K562 (cell line): ENCODE data around the gene F2. TPM values are rescaled to one million over a fixed set of nuclear protein-coding genes. Genes with fewer than 3 reads are reported as not detected.

Source experiments
- DIDO1 ChIP-seq: fragments of 450-650 bp; IDR thresholded peaks from 2 replicates; pipeline ENCODE4 v1.6.1; 2016; ENCODE audit warnings: low read depth, missing biosample characterization, missing genetic modification characterization
- HDAC2 ChIP-seq: fragments of 450-650 bp; IDR thresholded peaks from 2 replicates; pipeline ENCODE4 v1.6.1; 2016; ENCODE audit warnings: mild to moderate bottlenecking
- PHB ChIP-seq: fragments of 250-450 bp; sonication (Bioruptor Pico); IDR thresholded peaks from 2 replicates; pipeline ENCODE4 v1.5.0; 2021
- ZBTB40 ChIP-seq, 2 experiments: fragments of 450-650 bp in 1 of 2; sonication (generic) in 1 of 2; formaldehyde crosslinking in 1 of 2; IDR thresholded peaks; 2 replicates each; pipeline versions ENCODE4 v1.7.1 to v1.9.0; 2016 to 2022; ENCODE audit warnings: inconsistent platforms in 1 of 2, mild to moderate bottlenecking in 1 of 2, missing genetic modification reagents in 1 of 2
- polyA plus RNA-seq, 8 experiments: library from polyadenylated mRNA; depleted of rRNA in 4 of 8; stranded (reverse) in 5 of 8; unstranded in 3 of 8; fragments of >200 nt; fragmentation: Nextera tagmentation in 2 of 8; fragmentation: Illumina TruSeq in 1 of 8; extraction: Ambion mirVana in 2 of 8; extraction: Trizol in 1 of 8; gene quantifications; 2 replicates each; pipeline versions ENCODE4 v1.2.1 to v1.2.3, GENCODE V29; 2011 to 2014; ENCODE audit warnings: inconsistent platforms in 1 of 8, missing spikeins in 1 of 8
- total RNA-seq, 7 experiments: library from RNA; depleted of rRNA in 6 of 7; stranded (reverse); fragments of >200 nt in 6 of 7; fragmentation: Illumina TruSeq in 2 of 7; extraction: Trizol in 2 of 7; gene quantifications; 2 replicates each; pipeline versions ENCODE4 v1.2.1 to v1.2.3, GENCODE V29; 2011 to 2021; ENCODE audit warnings: low replicate concordance in 1 of 7
- TF ChIP-seq, protein P1 (sequence below): fragments of 200-600 bp; sonication (generic); IDR thresholded peaks from one replicate; pipeline ENCODE4 v1.6.1; 2012; ENCODE audit warnings: mild to moderate bottlenecking, low read depth, low read length, inconsistent platforms

Gene F2
- total and polyA plus RNA-seq, 9 of the 15 experiments (the other 6 are each of a cell fraction or from before 2014, with no cell fraction given) = 0.16 TPM; not detected in 8

GRCh38 chr11:46724088-46724487 lies 5.1 kb downstream of the F2 start (continued):
- TF ChIP-seq, protein P1, sequence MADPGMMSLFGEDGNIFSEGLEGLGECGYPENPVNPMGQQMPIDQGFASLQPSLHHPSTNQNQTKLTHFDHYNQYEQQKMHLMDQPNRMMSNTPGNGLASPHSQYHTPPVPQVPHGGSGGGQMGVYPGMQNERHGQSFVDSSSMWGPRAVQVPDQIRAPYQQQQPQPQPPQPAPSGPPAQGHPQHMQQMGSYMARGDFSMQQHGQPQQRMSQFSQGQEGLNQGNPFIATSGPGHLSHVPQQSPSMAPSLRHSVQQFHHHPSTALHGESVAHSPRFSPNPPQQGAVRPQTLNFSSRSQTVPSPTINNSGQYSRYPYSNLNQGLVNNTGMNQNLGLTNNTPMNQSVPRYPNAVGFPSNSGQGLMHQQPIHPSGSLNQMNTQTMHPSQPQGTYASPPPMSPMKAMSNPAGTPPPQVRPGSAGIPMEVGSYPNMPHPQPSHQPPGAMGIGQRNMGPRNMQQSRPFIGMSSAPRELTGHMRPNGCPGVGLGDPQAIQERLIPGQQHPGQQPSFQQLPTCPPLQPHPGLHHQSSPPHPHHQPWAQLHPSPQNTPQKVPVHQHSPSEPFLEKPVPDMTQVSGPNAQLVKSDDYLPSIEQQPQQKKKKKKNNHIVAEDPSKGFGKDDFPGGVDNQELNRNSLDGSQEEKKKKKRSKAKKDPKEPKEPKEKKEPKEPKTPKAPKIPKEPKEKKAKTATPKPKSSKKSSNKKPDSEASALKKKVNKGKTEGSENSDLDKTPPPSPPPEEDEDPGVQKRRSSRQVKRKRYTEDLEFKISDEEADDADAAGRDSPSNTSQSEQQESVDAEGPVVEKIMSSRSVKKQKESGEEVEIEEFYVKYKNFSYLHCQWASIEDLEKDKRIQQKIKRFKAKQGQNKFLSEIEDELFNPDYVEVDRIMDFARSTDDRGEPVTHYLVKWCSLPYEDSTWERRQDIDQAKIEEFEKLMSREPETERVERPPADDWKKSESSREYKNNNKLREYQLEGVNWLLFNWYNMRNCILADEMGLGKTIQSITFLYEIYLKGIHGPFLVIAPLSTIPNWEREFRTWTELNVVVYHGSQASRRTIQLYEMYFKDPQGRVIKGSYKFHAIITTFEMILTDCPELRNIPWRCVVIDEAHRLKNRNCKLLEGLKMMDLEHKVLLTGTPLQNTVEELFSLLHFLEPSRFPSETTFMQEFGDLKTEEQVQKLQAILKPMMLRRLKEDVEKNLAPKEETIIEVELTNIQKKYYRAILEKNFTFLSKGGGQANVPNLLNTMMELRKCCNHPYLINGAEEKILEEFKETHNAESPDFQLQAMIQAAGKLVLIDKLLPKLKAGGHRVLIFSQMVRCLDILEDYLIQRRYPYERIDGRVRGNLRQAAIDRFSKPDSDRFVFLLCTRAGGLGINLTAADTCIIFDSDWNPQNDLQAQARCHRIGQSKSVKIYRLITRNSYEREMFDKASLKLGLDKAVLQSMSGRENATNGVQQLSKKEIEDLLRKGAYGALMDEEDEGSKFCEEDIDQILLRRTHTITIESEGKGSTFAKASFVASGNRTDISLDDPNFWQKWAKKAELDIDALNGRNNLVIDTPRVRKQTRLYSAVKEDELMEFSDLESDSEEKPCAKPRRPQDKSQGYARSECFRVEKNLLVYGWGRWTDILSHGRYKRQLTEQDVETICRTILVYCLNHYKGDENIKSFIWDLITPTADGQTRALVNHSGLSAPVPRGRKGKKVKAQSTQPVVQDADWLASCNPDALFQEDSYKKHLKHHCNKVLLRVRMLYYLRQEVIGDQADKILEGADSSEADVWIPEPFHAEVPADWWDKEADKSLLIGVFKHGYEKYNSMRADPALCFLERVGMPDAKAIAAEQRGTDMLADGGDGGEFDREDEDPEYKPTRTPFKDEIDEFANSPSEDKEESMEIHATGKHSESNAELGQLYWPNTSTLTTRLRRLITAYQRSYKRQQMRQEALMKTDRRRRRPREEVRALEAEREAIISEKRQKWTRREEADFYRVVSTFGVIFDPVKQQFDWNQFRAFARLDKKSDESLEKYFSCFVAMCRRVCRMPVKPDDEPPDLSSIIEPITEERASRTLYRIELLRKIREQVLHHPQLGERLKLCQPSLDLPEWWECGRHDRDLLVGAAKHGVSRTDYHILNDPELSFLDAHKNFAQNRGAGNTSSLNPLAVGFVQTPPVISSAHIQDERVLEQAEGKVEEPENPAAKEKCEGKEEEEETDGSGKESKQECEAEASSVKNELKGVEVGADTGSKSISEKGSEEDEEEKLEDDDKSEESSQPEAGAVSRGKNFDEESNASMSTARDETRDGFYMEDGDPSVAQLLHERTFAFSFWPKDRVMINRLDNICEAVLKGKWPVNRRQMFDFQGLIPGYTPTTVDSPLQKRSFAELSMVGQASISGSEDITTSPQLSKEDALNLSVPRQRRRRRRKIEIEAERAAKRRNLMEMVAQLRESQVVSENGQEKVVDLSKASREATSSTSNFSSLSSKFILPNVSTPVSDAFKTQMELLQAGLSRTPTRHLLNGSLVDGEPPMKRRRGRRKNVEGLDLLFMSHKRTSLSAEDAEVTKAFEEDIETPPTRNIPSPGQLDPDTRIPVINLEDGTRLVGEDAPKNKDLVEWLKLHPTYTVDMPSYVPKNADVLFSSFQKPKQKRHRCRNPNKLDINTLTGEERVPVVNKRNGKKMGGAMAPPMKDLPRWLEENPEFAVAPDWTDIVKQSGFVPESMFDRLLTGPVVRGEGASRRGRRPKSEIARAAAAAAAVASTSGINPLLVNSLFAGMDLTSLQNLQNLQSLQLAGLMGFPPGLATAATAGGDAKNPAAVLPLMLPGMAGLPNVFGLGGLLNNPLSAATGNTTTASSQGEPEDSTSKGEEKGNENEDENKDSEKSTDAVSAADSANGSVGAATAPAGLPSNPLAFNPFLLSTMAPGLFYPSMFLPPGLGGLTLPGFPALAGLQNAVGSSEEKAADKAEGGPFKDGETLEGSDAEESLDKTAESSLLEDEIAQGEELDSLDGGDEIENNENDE = no peak
- TF ChIP-seq PHB (CRISPR knock-in tag) (no peak), DIDO1 (no peak), ZBTB40 (IDR thresholded peaks at IDR 0.05) (no peak), ZBTB40 (CRISPR knock-in tag; IDR thresholded peaks at IDR 0.05) (no peak), HDAC2 (no peak)
- TF ChIP-seq, all 486 proteins: peak for 0
